GM19023 (cell line): ENCODE results near the gene KIF26A.
"Not testable (repeated sequence)": the region's sequence is repeated elsewhere in the genome, so short reads cannot be mapped to it uniquely, and the experiment has no call there.

Experiments
- ATAC-seq: cut with Tn5 transposase; IDR thresholded peaks from one replicate; pipeline ENCODE4 v1.9.1; 2021; ENCODE audit warnings: mild to moderate bottlenecking, moderate library complexity; ENCODE audit not compliant: unreplicated experiment

The KIF26A gene

GRCh38 chr14:104219731-104220214, 81.4 kb downstream of the KIF26A start:
- ATAC-seq = no peak

GRCh38 chr14:104220215-104221070, 82.1 kb downstream of the KIF26A start:
- ATAC-seq = no peak

DNA sequence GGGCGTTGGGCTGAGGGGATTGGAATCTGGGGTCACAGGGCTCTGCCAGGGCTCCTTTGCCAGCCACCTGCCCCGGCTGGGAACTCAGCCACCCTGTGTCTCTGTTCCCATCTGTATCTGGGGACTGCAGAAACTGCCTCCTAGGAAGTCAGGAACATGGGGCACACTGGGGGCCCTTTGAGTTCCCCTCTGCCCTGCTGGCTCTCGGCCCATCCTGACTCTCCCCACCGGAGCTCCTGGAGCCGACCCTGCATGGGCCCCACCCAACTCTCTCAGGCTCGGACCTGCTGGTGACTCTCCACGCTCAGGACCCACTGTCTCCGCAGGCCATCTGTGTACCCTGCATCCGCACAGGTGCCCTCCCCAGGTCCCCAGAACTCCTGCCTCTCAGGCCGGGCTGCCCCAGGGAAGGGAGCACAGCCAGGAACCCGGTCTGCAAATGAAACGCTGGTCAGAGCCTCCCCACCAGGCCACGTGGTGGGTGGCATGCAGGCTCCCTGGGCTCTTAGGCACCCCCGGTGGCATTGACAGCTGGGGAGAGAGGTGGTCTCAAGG, 82.8 kb downstream of the KIF26A start:
- no peak for ATAC-seq

- ATAC-seq = no peak
These were observed 83.4 kb downstream of the KIF26A start for GRCh38 chr14:104221636-104222369.

- ATAC-seq = no peak
These were observed 84.1 kb downstream of the KIF26A start for GRCh38 chr14:104222396-104223036.

DNA sequence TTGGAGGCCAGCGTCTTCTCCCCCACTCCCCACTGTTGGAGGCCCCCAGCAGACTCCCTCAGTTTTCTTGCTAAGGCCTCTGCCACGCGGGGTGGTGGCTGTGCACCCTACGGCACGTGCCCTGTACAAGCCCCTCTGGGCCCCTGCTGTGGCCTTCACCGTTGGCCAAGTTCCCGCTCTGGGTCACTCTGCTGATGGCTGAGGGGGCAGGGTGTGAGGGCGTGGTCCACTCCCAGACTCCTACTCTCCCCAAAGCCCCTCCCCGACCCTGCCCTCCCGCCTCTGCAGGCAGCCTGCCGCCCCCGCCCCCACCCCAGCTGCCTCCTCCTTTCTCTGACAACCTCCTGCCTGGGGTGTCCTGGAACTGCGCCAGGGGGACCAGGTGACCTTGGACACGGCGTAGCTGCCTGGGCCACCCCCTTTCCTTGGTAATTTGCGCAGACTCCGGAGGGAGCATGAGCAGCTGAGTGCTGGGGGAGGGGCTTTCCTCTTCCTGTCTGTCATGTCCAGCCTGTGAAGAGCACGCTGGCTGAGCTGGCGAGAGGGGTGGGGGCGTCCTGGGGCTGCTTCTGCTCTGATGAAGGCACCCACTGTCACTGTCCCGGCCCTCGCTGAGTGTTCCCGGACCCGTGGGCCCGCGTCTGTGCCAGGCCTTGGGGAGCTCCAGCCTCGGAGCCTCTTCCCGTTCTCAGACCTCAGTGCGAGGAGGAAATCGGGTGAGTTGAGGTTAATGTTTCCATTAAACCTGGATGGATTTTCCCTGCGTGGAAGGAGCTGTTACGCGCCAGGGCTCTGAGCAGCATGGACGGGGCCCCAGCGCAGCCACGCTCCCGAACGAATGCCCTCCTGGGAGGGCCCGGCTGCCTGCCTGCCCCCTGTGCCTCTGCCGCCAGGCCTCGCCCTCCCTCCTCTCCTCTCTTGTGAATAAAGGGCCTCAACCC, 85.0 kb downstream of the KIF26A start:
- ATAC-seq = no peak

DNA sequence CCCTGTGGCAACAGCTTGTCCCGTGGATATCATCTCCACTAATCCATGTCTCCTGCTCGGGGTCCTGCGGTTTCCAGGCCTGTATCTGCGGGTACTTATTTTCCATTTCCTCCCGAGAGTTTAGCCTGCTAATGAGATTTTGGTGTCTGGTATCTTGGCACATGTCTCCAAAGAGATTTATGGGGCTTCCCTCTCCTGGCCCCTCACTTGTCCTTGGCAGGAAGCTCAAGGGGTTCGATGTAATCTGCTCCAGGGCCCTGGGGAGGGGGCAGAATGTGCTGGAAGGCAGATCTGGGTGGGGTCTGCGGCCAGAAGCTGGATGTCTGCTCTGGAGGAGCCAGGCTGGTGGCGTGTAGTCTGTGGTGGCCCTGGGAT, 85.7 kb downstream of the KIF26A start:
- no peak for ATAC-seq

- ATAC-seq = no peak
These were observed 86.3 kb downstream of the KIF26A start for GRCh38 chr14:104224506-104225277.

- not testable (repeated sequence) for ATAC-seq
These were observed 87.1 kb downstream of the KIF26A start for GRCh38 chr14:104225278-104226190.

GRCh38 chr14:104226421-104227383, 88.3 kb downstream of the KIF26A start:
- ATAC-seq = no peak

GRCh38 chr14:104227806-104228205, 89.4 kb downstream of the KIF26A start:
- no peak for ATAC-seq

- no peak for ATAC-seq
These were observed 89.8 kb downstream of the KIF26A start for GRCh38 chr14:104228221-104228620.

DNA sequence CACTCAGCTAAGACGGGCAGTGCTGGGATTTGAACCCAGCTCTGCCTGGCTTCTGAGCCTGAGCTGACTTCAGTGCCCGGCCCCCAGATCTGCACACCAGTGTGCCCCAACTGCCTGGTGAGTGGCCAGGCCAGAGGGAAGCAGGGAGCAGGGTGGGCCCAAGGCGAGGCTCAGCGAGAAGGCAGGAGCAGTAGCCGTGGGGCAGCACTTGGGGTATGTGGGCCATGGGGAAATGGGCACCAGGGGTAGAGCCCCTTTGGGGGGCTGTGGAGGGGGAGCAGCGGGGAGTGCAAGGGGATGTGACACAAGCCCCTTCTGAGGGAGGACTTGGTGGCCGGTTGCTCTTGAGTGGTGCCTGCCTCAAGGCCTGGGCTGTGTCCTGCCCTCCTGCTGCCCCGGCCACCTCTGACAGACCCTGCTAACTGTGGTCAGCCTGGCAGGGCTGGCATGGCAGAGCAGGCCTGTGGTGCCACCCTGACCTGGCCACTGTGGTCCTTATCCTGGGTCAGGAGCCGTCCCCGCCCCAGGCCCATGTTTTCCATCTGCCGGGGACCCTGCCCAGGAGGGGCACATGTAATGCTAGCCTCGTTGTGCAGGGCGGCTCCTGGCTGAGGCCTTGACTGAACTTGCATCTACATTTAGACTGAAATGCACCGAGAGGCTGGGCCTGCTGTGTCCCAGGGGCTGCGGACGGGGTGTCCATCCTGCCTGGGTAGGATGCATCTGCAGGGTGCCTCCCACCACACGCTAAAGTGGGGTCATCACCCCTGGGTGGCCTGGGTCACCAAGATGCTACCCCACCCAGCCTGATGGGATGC, 90.5 kb downstream of the KIF26A start:
- no peak for ATAC-seq

DNA sequence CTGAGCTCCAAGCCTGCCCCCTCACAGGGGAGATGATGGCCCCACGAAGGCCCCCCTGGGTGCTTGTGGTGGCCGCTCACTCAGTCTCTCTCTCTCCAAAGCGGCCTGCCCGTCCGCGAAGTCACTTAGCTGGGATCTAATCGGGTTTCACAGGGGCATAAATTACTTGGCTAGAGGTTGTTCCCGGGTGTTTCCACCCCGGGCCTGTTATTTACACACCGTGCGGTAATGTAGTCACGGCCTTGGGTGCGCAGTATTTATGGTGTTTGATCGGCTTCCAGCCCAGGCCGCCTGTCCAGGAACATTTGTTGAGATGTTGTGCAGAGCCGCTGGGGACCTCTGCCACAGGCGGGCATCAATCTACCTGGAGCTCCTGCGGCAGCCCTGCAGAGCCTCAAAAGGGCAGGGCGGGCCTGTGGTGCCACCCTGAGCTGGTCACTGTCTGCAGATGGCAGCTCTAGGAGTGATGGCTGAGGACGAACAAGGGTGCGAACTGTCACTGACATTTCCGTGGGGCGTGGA, 91.2 kb downstream of the KIF26A start:
- no peak for ATAC-seq

DNA sequence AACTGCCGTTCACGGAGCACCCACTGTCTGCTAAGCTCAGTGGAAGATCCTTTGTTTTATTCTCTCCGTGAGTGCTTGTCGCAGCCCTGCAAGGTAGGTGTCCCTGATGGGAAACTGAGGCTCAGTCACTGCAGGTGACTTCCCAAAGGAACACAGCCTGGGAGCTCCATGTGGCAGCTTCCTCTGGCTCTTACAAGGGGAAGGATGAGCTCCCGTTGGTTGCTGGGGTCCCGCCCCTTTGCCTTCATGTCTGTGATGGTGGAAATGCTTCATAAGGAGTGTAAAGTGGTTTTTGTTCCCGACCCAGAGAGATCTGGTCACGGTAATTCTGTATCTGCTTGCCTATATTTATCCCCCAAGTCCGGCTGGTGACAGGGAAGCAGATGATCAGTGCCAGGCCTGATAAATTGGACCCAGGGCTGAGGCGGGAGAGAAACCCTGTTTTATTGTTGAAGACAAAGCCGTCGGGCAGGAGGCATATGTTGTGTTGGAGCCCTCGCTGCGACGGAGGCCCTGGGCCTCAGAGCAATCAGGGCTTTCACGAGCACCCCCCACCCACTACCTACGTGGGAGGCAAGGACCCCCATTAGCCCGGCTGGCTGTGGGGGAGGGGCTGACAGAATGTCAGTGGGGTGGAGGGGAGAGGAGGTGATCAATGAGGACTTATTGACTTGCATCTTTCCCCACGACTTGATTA, 91.9 kb downstream of the KIF26A start:
- no peak for ATAC-seq
